ENCODE results near the gene CNRIP1. TPM values are rescaled to one million over a fixed set of nuclear protein-coding genes. Genes with fewer than 3 reads are reported as not detected.

CNRIP1 gene
- total RNA-seq, 1 donor from 2014 or later, result not detected

- intact Hi-C loops (cut with micrococcal nuclease), result no loop called here
Observed at GRCh38 chr2:68293024-68293423, 26.7 kb downstream of the CNRIP1 start.

GRCh38 chr2:68292108-68292710 lies 27.5 kb downstream of the CNRIP1 start:
- intact Hi-C loops (cut with micrococcal nuclease), result loop anchor here (1.0 kb wide), 2 partner anchors 149 to 170 kb away; no protein-coding TSS in a partner anchor

GRCh38 chr2:68291314-68291713 lies 28.4 kb downstream of the CNRIP1 start:
- intact Hi-C loops (cut with micrococcal nuclease), result no loop called here

- intact Hi-C loops (cut with micrococcal nuclease), result no loop called here
Observed at GRCh38 chr2:68290901-68291300, 28.8 kb downstream of the CNRIP1 start.

GRCh38 chr2:68287580-68288441 lies 31.9 kb downstream of the CNRIP1 start:
- intact Hi-C loops (cut with micrococcal nuclease), result no loop called here

GRCh38 chr2:68284896-68285295 lies 34.9 kb downstream of the CNRIP1 start:
- intact Hi-C loops (cut with micrococcal nuclease), result no loop called here

- intact Hi-C loops (cut with micrococcal nuclease), result loop anchor here (1.0 kb wide), 1 partner anchor 158 kb away; no protein-coding TSS in a partner anchor
Observed at GRCh38 chr2:68283419-68283812, 36.3 kb downstream of the CNRIP1 start.

- intact Hi-C loops (cut with micrococcal nuclease), result loop anchor here (1.0 kb wide), 4 partner anchors 87 to 161 kb away; partner anchors contain the start of gene PNO1
Observed at GRCh38 chr2:68282811-68283418, 36.8 kb downstream of the CNRIP1 start.

- intact Hi-C loops (cut with micrococcal nuclease), result no loop called here
Observed at GRCh38 chr2:68280796-68281195, 39.0 kb downstream of the CNRIP1 start.

- intact Hi-C loops (cut with micrococcal nuclease), result no loop called here
Observed at GRCh38 chr2:68280348-68280747, 39.4 kb downstream of the CNRIP1 start.

- intact Hi-C loops (cut with micrococcal nuclease), result no loop called here
Observed at GRCh38 chr2:68279691-68280090, 40.1 kb downstream of the CNRIP1 start.

- intact Hi-C loops (cut with micrococcal nuclease), result no loop called here
Observed at GRCh38 chr2:68278169-68278568, 41.6 kb downstream of the CNRIP1 start.

- intact Hi-C loops (cut with micrococcal nuclease), result no loop called here
Observed at GRCh38 chr2:68274022-68274421, 45.7 kb downstream of the CNRIP1 start.

- intact Hi-C loops (cut with micrococcal nuclease), result no loop called here
Observed at GRCh38 chr2:68272246-68272994, 47.3 kb downstream of the CNRIP1 start.

- intact Hi-C loops (cut with micrococcal nuclease), result no loop called here
Observed at GRCh38 chr2:68266655-68267054, 53.1 kb downstream of the CNRIP1 start.

GRCh38 chr2:68263632-68264031 lies 56.1 kb downstream of the CNRIP1 start:
- intact Hi-C loops (cut with micrococcal nuclease), result no loop called here

- intact Hi-C loops (cut with micrococcal nuclease), result loop anchor here (10.0 kb wide), 1 partner anchor 506 kb away; no protein-coding TSS in a partner anchor
Observed at GRCh38 chr2:68258851-68259250, 60.9 kb downstream of the CNRIP1 start.

GRCh38 chr2:68256093-68256450 lies 63.7 kb downstream of the CNRIP1 start:
- intact Hi-C loops (cut with micrococcal nuclease), result loop anchor here (10.0 kb wide), 1 partner anchor 509 kb away; no protein-coding TSS in a partner anchor

- intact Hi-C loops (cut with micrococcal nuclease), result loop anchor here (2.0 to 10.0 kb wide), 4 partner anchors 464 to 1834 kb away; partner anchors contain the start of genes GMCL1 and PCBP1
Observed at GRCh38 chr2:68253219-68254068, 66.3 kb downstream of the CNRIP1 start.

All from T-helper 1 cell treated with Interleukin-12 subunit alpha and Interleukin-12 subunit beta and Interleukin-4 antibody, amounts not matched to agents 30 ng/mL and 1 ng/mL, for 36 hours (primary cell).